K562 (cell line): Measurements from ENCODE around the gene PRICKLE3. TPM values are rescaled to one million over a fixed set of nuclear protein-coding genes. Genes with fewer than 3 reads are reported as not detected.

Source experiments
- ATAC-seq: fragments of 200-7000 bp; cut with Tn5 transposase; 3 replicates; pipeline ENCODE4 v1.9.1; 2020; ENCODE audit warnings: moderate library complexity
- BruUV-seq: library from RNA; stranded (reverse); fragments of 400-500 nt; replicated peaks from 2 replicates; lab custom pipeline; 2021; lab: Mats Ljungman, UMichigan
- CTCF ChIA-PET: fragments of 300-600 bp; formaldehyde crosslinking; extraction: SDS; loops from one replicate; lab custom pipeline; 2021; ENCODE audit warnings: low intra/inter-chr PET ratio; lab: Yijun Ruan, JAX
- POLR2A ChIA-PET: fragments of 300-600, 350-650 bp; sonication (Branson Sonifier 250); formaldehyde crosslinking; extraction: SDS; loops from one replicate; lab custom pipeline; 2021; ENCODE audit warnings: antibody characterized with exemption, inconsistent platforms; lab: Yijun Ruan, JAX
- DNase-seq, 4 experiments: peaks; one replicate each; pipeline versions ENCODE4 v3.0.0 to v3.0.0-alpha.2; 2011 to 2018; ENCODE audit warnings: low spot score in 3 of 4, mixed read lengths in 3 of 4; ENCODE audit errors: extremely low read depth in 1 of 4
- FAIRE-seq: peaks from 2 replicates; lab custom pipeline; 2011; peaks lifted over from hg19 to GRCh38; lab: Jason Lieb, UNC
- H2AFZ ChIP-seq: 2 replicates; pipeline ENCODE4 v1.6.0; 2011; ENCODE audit warnings: low read depth, low read length, control low read depth, inconsistent platforms
- H3K27ac ChIP-seq: fragments of 200-600 bp; 3 replicates; pipeline ENCODE4 v1.8.0; 2011; ENCODE audit warnings: low read depth, mild to moderate bottlenecking, control low read depth, inconsistent platforms, low read length, moderate library complexity, mixed read lengths; ENCODE audit errors: extremely low read depth
- H3K27me3 ChIP-seq, 2 experiments: fragments of 300-600 bp in 1 of 2; 2 replicates in 1 of 2; 3 replicates in 1 of 2; pipeline versions ENCODE4 v1.6.0 to v1.8.0; 2011; ENCODE audit warnings: inconsistent platforms in 2 of 2, low read length in 2 of 2, mild to moderate bottlenecking in 1 of 2, mixed read lengths in 1 of 2, moderate library complexity in 1 of 2; ENCODE audit not compliant: control insufficient read depth in 2 of 2, insufficient read depth in 2 of 2
- H3K36me3 ChIP-seq: fragments of 300-600 bp; 3 replicates; pipeline ENCODE4 v1.8.0; 2011; ENCODE audit warnings: mild to moderate bottlenecking, low read length, inconsistent platforms; ENCODE audit not compliant: control insufficient read depth, insufficient read depth
- H3K4me1 ChIP-seq, 2 experiments: fragments of 200-600 bp in 1 of 2; replicated peaks in 1 of 2; 2 replicates in 1 of 2; 3 replicates in 1 of 2; pipeline versions ENCODE4 v1.5.1 to v1.8.0; 2011; ENCODE audit warnings: inconsistent platforms in 2 of 2, low read length in 2 of 2, mild to moderate bottlenecking in 1 of 2, mixed read lengths in 1 of 2, moderate library complexity in 1 of 2; ENCODE audit not compliant: control insufficient read depth in 2 of 2, insufficient read depth in 2 of 2
- H3K4me2 ChIP-seq: 2 replicates; pipeline ENCODE4 v1.6.1; 2011; ENCODE audit warnings: low read length, control low read depth, inconsistent platforms, mixed read lengths; ENCODE audit not compliant: insufficient read depth
- H3K4me3 ChIP-seq: fragments of 200-600 bp; sonication (generic), shearing (Covaris generic); 2 replicates; pipeline ENCODE4 v1.5.1; 2016; ENCODE audit warnings: control low read depth, inconsistent platforms
- H3K79me2 ChIP-seq: fragments of 200-600 bp; 3 replicates; pipeline ENCODE4 v1.8.0; 2011; ENCODE audit warnings: low read length, inconsistent platforms; ENCODE audit not compliant: control insufficient read depth, insufficient read depth
- H3K9ac ChIP-seq, 2 experiments: 2 replicates each; pipeline versions ENCODE4 v1.6.0 to v1.6.1; 2011; ENCODE audit warnings: low read depth in 2 of 2, low read length in 2 of 2, control low read depth in 1 of 2, inconsistent platforms in 1 of 2, mild to moderate bottlenecking in 1 of 2, mixed read lengths in 1 of 2; ENCODE audit not compliant: insufficient read depth in 1 of 2
- H3K9me1 ChIP-seq: one replicate; pipeline ENCODE4 v1.6.0; 2011; ENCODE audit warnings: inconsistent platforms, mild to moderate bottlenecking, low read length, moderate library complexity; ENCODE audit not compliant: control insufficient read depth, insufficient read depth
- H3K9me3 ChIP-seq: replicated peaks from 2 replicates; pipeline ENCODE4 v1.5.1; 2011; ENCODE audit warnings: low read depth, low read length, inconsistent platforms; ENCODE audit not compliant: control insufficient read depth, insufficient read depth
- H4K20me1 ChIP-seq: replicated peaks from 2 replicates; pipeline ENCODE4 v1.6.1; 2011; ENCODE audit warnings: low read length, inconsistent platforms, mixed read lengths; ENCODE audit not compliant: control insufficient read depth, insufficient read depth
- ATF7 ChIP-seq: fragments of 450-650 bp; IDR thresholded peaks from 2 replicates; pipeline ENCODE4 v1.7.1; 2014; ENCODE audit warnings: mild to moderate bottlenecking, moderate library complexity
- CREB3L1 ChIP-seq: fragments of 450-650 bp; IDR thresholded peaks from 2 replicates; pipeline ENCODE4 v1.6.1; 2014; ENCODE audit warnings: low read depth, mild to moderate bottlenecking, moderate library complexity, borderline replicate concordance
- CREM ChIP-seq: IDR thresholded peaks from 2 replicates; pipeline ENCODE4 v1.6.1; 2014; ENCODE audit warnings: antibody characterized with exemption, low read depth
- DMBX1 ChIP-seq: fragments of 250-450 bp; sonication (Bioruptor Pico); IDR thresholded peaks from 2 replicates; pipeline ENCODE4 v1.8.0; 2022; ENCODE audit warnings: inconsistent platforms, mild to moderate bottlenecking, moderate library complexity, borderline replicate concordance
- HINFP ChIP-seq: fragments of 450-650 bp; conservative IDR thresholded peaks from 2 replicates; pipeline ENCODE4 v1.6.1; 2016; ENCODE audit warnings: missing genetic modification characterization, low read depth, mild to moderate bottlenecking, control low read depth, missing compliant biosample characterization
- RB1 ChIP-seq: fragments of 450-650 bp; IDR thresholded peaks from 2 replicates; pipeline ENCODE4 v1.6.1; 2017; ENCODE audit warnings: low read depth, mild to moderate bottlenecking
- SOX6 ChIP-seq: fragments of 450-650 bp; IDR thresholded peaks from 2 replicates; pipeline ENCODE4 v1.6.1; 2014; ENCODE audit warnings: mild to moderate bottlenecking
- YY1 ChIP-seq, 3 experiments: IDR thresholded peaks; 2 replicates each; pipeline ENCODE4 v1.6.1; 2011; ENCODE audit warnings: low read length in 2 of 3, mild to moderate bottlenecking in 2 of 3, moderate library complexity in 2 of 3, borderline replicate concordance in 1 of 3, control low read depth in 1 of 3, low read depth in 1 of 3; ENCODE audit not compliant: insufficient read depth in 3 of 3, insufficient replicate concordance in 2 of 3, control insufficient read depth in 1 of 3, insufficient read length in 1 of 3; ENCODE audit errors: extremely low read depth in 1 of 3
- ZBTB33 ChIP-seq: sonication (generic); formaldehyde crosslinking; IDR thresholded peaks from 2 replicates; pipeline ENCODE4 v1.8.1; 2023; ENCODE audit warnings: mild to moderate bottlenecking, missing genetic modification reagents
- ZNF140 ChIP-seq: fragments of 250-450 bp; sonication (Bioruptor Pico); IDR thresholded peaks from 2 replicates; pipeline ENCODE4 v1.8.0; 2021; ENCODE audit warnings: moderate library complexity, mild to moderate bottlenecking, inconsistent platforms
- ZNF592 ChIP-seq: fragments of 450-650 bp; IDR thresholded peaks from 2 replicates; pipeline ENCODE4 v1.6.1; 2017; ENCODE audit warnings: antibody characterized with exemption, mild to moderate bottlenecking
- WGBS: fragments of 100-300 bp; shearing (Covaris generic); methylation state at CpG from one replicate; pipeline ENCODE4 v1.1.6; 2016; ENCODE audit warnings: low coverage, mixed read lengths; ENCODE audit not compliant: insufficient coverage; ENCODE audit errors: missing lambda C conversion rate; 5-methylcytosine and 5-hydroxymethylcytosine counted together
- in situ Hi-C: fragments of 300-500 bp; cut with MboI; formaldehyde crosslinking; loops from 4 replicates; pipeline ENCODE4 v1.15.0; 2018; ENCODE audit warnings: inconsistent platforms, mixed read lengths
- intact Hi-C: fragments of 100-400 bp; cut with micrococcal nuclease; formaldehyde crosslinking; loops from 2 replicates; pipeline ENCODE4 v1.14.2; 2022
- polyA plus RNA-seq, 8 experiments: library from polyadenylated mRNA; depleted of rRNA in 4 of 8; stranded (reverse) in 5 of 8; unstranded in 3 of 8; fragments of >200 nt; fragmentation: Nextera tagmentation in 2 of 8; fragmentation: Illumina TruSeq in 1 of 8; extraction: Ambion mirVana in 2 of 8; extraction: Trizol in 1 of 8; gene quantifications; 2 replicates each; pipeline versions ENCODE4 v1.2.1 to v1.2.3, GENCODE V29; 2011 to 2014; ENCODE audit warnings: inconsistent platforms in 1 of 8, missing spikeins in 1 of 8
- total RNA-seq, 7 experiments: library from RNA; depleted of rRNA in 6 of 7; stranded (reverse); fragments of >200 nt in 6 of 7; fragmentation: Illumina TruSeq in 2 of 7; extraction: Trizol in 2 of 7; gene quantifications; 2 replicates each; pipeline versions ENCODE4 v1.2.1 to v1.2.3, GENCODE V29; 2011 to 2021; ENCODE audit warnings: low replicate concordance in 1 of 7

PRICKLE3 gene
- total and polyA plus RNA-seq, 9 of the 15 experiments (the other 6 are each of a cell fraction or from before 2014, with no cell fraction given) = 1.1 to 44.3 (median 14.0) TPM

- no TSS peak for BruUV-seq
- Histone ChIP-seq H2AFZ (no peak overlapping the region; the same call in 1 of the 2 replicates), H3K9ac (peak overlapping the region; percentile 67 to 91), H3K27me3 (no peaks in the 10 kb centered on the region), H4K20me1 (no peaks in the 10 kb centered on the region; the same call in 1 of the 2 replicates), H3K27ac (peak overlapping the region; percentile 76), H3K9me3 (no peaks in the 10 kb centered on the region), H3K79me2 (peaks cover 33% of the 10 kb centered on the region), H3K4me2 (peak overlapping the region; percentile 91), H3K9me1 (no peaks in the 10 kb centered on the region), H3K4me3 (peak overlapping the region; percentile 57), H3K36me3 (peaks cover 44% of the 10 kb centered on the region; the same call in 2 of the 3 replicates), H3K4me1 (peaks cover 45 to 56% of the 10 kb centered on the region in 2 experiments)
- CTCF ChIA-PET = no interaction called here
- 69% methylated on average over 4 of the region's 37 CpGs for WGBS
- POLR2A ChIA-PET = interaction anchor here (0.7 to 1.7 kb wide), 5 partner anchors 12 to 101 kb away, joined by 3 to 5 read pairs (median 3); no protein-coding TSS in a partner anchor
- in situ Hi-C loops = no loop called here
- ATAC-seq = peak; percentile 43
- intact Hi-C loops = loop anchor here (10.0 kb wide), 2 partner anchors 218 to 368 kb away; partner anchors contain the start of genes HDAC6 and OTUD5
- no peak for FAIRE-seq
- peak; percentile 51 to 77 (median 54) for DNase-seq
- TF ChIP-seq ZNF592 (peak; percentile 20; the same call in 1 of the 2 replicates), HINFP (tag) (no peak), YY1 (IDR thresholded peaks at IDR 0.05; ENCODE audit: borderline replicate concordance in 1 of 3, control insufficient read depth in 1 of 3, extremely low read depth in 1 of 3, insufficient read depth in 3 of 3, insufficient read length in 1 of 3, insufficient replicate concordance in 2 of 3, low read depth in 1 of 3, low read length in 2 of 3) (no peak), ATF7 (no peak), ZNF140 (CRISPR knock-in tag) (no peak), SOX6 (no peak), CREB3L1 (no peak), DMBX1 (CRISPR knock-in tag) (no peak), RB1 (peak; percentile 32; the same call in 1 of the 2 replicates), ZBTB33 (peak; percentile 27; the same call in 1 of the 2 replicates), CREM (0 out of 2 replicates have a peak, but pooled peaks have one; percentile 5)
Observed at GRCh38 chrX:49172280-49172780, 13.8 kb downstream of the PRICKLE3 start.
